Glutamatergic neuron (in vitro differentiated cells): ENCODE measurements around the gene MLH1. TPM values are rescaled to one million over a fixed set of nuclear protein-coding genes. Genes with fewer than 3 reads are reported as not detected.
"Not testable (repeated sequence)": the region's sequence is repeated elsewhere in the genome, so short reads cannot be mapped to it uniquely, and the experiment has no call there.

ENCODE experiments used
- DNase-seq: peaks from one replicate; pipeline ENCODE4 v3.0.0; 2022
- H3K27ac Mint-ChIP-seq: one replicate; pipeline ENCODE4 v1.8.0; 2020; ENCODE audit warnings: mild to moderate bottlenecking, mixed read lengths, inconsistent platforms; ENCODE audit not compliant: unreplicated experiment
- H3K27me3 Mint-ChIP-seq: one replicate; pipeline ENCODE4 v1.8.0; 2020; ENCODE audit warnings: mild to moderate bottlenecking, moderate library complexity, mixed read lengths, inconsistent platforms; ENCODE audit not compliant: unreplicated experiment
- H3K36me3 Mint-ChIP-seq: one replicate; pipeline ENCODE4 v1.8.0; 2020; ENCODE audit warnings: mild to moderate bottlenecking, mixed read lengths, inconsistent platforms; ENCODE audit not compliant: unreplicated experiment
- H3K4me1 Mint-ChIP-seq: one replicate; pipeline ENCODE4 v1.8.0; 2020; ENCODE audit warnings: mild to moderate bottlenecking, low read depth, mixed read lengths, inconsistent platforms; ENCODE audit not compliant: unreplicated experiment
- H3K4me3 Mint-ChIP-seq: one replicate; pipeline ENCODE4 v1.8.0; 2020; ENCODE audit warnings: mild to moderate bottlenecking, mixed read lengths, inconsistent platforms; ENCODE audit not compliant: unreplicated experiment
- H3K9me3 Mint-ChIP-seq: one replicate; pipeline ENCODE4 v1.8.0; 2020; ENCODE audit warnings: mild to moderate bottlenecking, moderate library complexity, mixed read lengths, inconsistent platforms; ENCODE audit not compliant: unreplicated experiment
- total RNA-seq: library from RNA; stranded (reverse); fragmentation: NEBNext Ultra II Directional; extraction: Animal tissue kit (Norgen Biotek cat#: 25700); gene quantifications from one replicate; pipeline ENCODE4 v1.2.1, GENCODE V29; 2021; ENCODE audit not compliant: unreplicated experiment
- TF ChIP-seq, protein P1 (sequence below): fragments of 200-600 bp; sonication (generic); IDR thresholded peaks from one replicate; pipeline ENCODE4 v1.5.0; 2021; ENCODE audit not compliant: partially characterized antibody, unreplicated experiment

Gene MLH1
- total RNA-seq, 1 donor from 2014 or later, result 30.4 TPM

DNA sequence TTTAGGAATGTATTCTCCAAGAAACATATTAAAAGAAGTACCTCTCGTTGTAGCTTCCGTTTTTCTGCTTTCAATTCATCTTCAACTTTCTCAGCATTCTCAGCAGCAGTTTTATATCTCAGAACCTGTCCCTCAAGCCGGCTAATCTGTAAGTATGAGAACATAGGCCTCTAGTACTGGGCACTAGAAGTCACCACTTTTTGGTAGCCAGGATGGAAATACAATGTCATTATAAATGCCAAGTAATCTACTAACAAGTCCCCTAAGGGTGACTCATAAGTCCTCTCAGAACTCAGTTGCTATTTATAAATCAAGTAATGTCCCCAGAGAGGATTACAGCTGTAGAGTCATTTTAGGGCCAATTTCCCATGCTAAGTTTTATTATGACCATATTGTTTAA lies 61.1 kb downstream of the MLH1 start:
- Mint-ChIP-seq H3K4me1 (peaks cover 5% of the 10 kb centered on the region), H3K27me3 (no peaks in the 10 kb centered on the region), H3K9me3 (no peaks in the 10 kb centered on the region), H3K27ac (no peak overlapping the region), H3K36me3 (no peaks in the 10 kb centered on the region), H3K4me3 (no peak overlapping the region)
- DNase-seq, result no peak
- TF ChIP-seq, protein P1, sequence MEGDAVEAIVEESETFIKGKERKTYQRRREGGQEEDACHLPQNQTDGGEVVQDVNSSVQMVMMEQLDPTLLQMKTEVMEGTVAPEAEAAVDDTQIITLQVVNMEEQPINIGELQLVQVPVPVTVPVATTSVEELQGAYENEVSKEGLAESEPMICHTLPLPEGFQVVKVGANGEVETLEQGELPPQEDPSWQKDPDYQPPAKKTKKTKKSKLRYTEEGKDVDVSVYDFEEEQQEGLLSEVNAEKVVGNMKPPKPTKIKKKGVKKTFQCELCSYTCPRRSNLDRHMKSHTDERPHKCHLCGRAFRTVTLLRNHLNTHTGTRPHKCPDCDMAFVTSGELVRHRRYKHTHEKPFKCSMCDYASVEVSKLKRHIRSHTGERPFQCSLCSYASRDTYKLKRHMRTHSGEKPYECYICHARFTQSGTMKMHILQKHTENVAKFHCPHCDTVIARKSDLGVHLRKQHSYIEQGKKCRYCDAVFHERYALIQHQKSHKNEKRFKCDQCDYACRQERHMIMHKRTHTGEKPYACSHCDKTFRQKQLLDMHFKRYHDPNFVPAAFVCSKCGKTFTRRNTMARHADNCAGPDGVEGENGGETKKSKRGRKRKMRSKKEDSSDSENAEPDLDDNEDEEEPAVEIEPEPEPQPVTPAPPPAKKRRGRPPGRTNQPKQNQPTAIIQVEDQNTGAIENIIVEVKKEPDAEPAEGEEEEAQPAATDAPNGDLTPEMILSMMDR, result no peak

DNA sequence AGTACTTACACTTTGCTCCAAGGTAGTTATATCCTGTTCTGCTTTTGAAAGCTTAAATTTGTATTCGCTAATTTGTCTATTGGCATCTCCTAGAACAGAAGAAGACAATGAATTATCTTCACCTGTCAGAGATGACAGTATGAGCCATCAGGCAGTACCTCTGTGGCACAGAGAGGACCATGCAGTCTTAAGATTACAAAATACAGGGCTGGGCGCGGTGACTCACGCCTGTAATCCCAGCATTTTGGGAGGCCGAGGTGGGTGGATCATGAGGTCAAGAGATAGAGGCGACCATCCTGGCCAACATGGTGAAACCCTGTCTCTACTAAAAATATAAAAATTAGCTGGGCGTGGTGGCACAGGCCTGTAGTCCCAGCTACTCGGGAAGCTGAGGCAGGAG lies 61.8 kb downstream of the MLH1 start:
- not testable (repeated sequence) for H3K27ac Mint-ChIP-seq

DNA sequence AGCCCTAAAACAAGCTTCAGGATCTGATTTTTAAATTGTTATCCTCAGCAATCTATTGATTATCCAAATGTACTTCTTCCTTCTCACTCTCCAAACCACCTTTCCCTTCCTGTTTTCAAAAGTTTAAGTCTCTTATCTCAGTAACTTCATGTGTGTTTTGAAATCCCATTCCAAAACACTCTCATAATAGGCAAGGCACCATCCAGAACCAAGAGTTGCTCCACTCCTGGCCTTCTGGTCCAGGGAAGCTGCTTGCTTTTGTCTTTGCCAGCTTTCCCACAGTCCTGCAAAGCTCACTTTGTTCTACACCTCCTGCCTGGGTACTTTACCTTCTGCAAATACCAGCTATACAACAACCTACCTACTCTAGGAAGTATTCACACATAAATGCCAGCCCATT lies 63.5 kb downstream of the MLH1 start:
- Mint-ChIP-seq H3K9me3 (no peaks in the 10 kb centered on the region), H3K27ac (no peak overlapping the region), H3K27me3 (no peaks in the 10 kb centered on the region), H3K4me3 (no peak overlapping the region), H3K4me1 (peaks cover 5% of the 10 kb centered on the region), H3K36me3 (peaks cover 3% of the 10 kb centered on the region)
- DNase-seq, result no peak
- TF ChIP-seq, protein P1, result no peak

More for the DNA sequence above, 61.8 kb downstream of the MLH1 start:
- H3K36me3 Mint-ChIP-seq, H3K27me3 Mint-ChIP-seq, H3K4me1 Mint-ChIP-seq, DNase-seq, H3K9me3 Mint-ChIP-seq, H3K4me3 Mint-ChIP-seq: not testable (repeated sequence)

DNA sequence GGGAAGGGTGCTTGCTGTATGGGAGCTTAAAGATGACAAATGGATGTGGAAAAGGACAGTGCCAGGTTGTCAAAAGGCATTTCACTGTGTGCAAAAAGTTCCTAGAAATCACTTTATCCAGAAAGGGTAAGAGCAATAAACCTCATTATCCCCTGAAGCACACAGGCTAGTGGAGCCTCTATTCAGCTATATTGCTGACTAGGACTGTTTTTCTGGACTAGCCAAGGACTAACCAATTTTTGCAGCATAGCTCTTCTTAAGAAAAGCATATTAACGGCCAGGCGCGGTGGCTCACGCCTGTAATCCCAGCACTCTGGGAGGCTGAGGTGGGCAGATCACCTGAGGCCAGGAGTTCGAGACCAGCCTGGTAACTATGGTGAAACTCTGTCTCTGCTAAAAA lies 64.8 kb downstream of the MLH1 start:
- Mint-ChIP-seq H3K27ac (no peak overlapping the region), H3K4me1 (peaks cover 5% of the 10 kb centered on the region), H3K9me3 (no peaks in the 10 kb centered on the region), H3K27me3 (no peaks in the 10 kb centered on the region), H3K4me3 (no peak overlapping the region), H3K36me3 (peaks cover 4% of the 10 kb centered on the region)
- TF ChIP-seq, protein P1, result no peak
- DNase-seq, result no peak

DNA sequence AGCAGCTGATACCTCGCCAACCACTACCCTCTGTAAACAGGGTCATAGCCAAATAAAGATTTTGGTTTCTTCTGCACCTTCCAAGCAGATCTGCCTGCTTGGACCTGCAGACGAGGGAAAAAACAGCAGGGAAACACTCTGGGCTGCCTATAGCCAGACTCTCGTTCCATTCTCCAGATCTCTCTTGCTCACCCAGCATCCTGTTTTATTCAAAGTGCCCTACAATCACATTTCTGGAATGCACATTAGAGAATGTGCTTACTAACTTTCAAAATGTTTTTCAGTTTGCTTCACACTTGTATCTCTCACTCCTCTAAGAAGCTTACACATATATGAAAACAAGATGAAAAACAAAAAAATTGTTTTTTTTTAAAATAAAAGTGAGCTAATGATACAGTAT lies 71.4 kb downstream of the MLH1 start:
- Mint-ChIP-seq H3K27me3 (no peaks in the 10 kb centered on the region), H3K36me3 (peaks cover 8% of the 10 kb centered on the region), H3K4me3 (no peak overlapping the region), H3K4me1 (no peaks in the 10 kb centered on the region), H3K27ac (no peak overlapping the region), H3K9me3 (no peaks in the 10 kb centered on the region)
- TF ChIP-seq, protein P1, result no peak
- DNase-seq, result no peak

DNA sequence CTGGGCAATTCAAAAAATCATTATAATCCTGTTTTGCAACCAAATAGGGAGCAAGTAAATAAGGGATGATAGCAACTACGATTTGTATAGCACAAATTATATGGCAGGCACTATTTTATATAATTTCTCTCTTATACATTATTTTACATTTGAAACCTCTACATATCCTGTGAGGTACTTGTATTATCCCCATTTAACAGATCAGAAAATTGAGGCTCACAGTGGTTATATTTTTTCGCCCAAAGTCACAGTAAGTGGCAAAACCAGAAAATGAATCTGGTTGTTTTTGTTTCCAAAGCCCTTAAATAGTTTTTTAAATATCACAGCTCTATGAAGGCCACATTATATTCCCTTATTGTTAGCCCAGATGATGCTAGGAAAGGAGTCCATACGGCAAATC lies 74.3 kb downstream of the MLH1 start:
- Mint-ChIP-seq H3K36me3 (peaks cover 4% of the 10 kb centered on the region), H3K27me3 (no peaks in the 10 kb centered on the region), H3K9me3 (no peaks in the 10 kb centered on the region), H3K27ac (no peak overlapping the region), H3K4me3 (no peak overlapping the region), H3K4me1 (no peaks in the 10 kb centered on the region)
- TF ChIP-seq, protein P1, result no peak
- no peak for DNase-seq
